K562 (cell line): ENCODE data around the gene SNAP23. TPM values are rescaled to one million over a fixed set of nuclear protein-coding genes. Genes with fewer than 3 reads are reported as not detected.
A peak's percentile ranks its signal among the peaks of the same experiment; 100 is the strongest.

ENCODE experiments used
- CBX8 ChIP-seq: fragments of 200-600 bp; sonication (generic); IDR thresholded peaks from 2 replicates; pipeline ENCODE4 v1.6.1; 2012; ENCODE audit warnings: borderline replicate concordance, mixed run types, low read depth, mild to moderate bottlenecking, moderate library complexity, mixed read lengths, low read length, control low read depth, inconsistent platforms; ENCODE audit not compliant: poor library complexity, severe bottlenecking; ENCODE audit errors: extremely low read depth
- E2F4 ChIP-seq: sonication (generic); formaldehyde crosslinking; IDR thresholded peaks from 2 replicates; pipeline ENCODE4 v1.8.0; 2022; ENCODE audit warnings: mild to moderate bottlenecking, low read depth, missing genetic modification reagents
- E2F6 ChIP-seq, 2 experiments: IDR thresholded peaks; 2 replicates each; pipeline ENCODE4 v1.6.1; 2011; ENCODE audit warnings: borderline replicate concordance in 1 of 2, control low read depth in 1 of 2, low read depth in 1 of 2, low read length in 1 of 2, mild to moderate bottlenecking in 1 of 2, mixed read lengths in 1 of 2, moderate library complexity in 1 of 2; ENCODE audit not compliant: insufficient read depth in 1 of 2, insufficient read length in 1 of 2, poor library complexity in 1 of 2, severe bottlenecking in 1 of 2; ENCODE audit errors: extremely low read depth in 1 of 2
- ETS1 ChIP-seq: conservative IDR thresholded peaks from 2 replicates; pipeline ENCODE4 v1.6.1; 2011; ENCODE audit warnings: low read depth, mild to moderate bottlenecking, low read length; ENCODE audit not compliant: control insufficient read depth
- FOXP1 ChIP-seq: sonication (generic); formaldehyde crosslinking; IDR thresholded peaks from 2 replicates; pipeline ENCODE4 v1.8.0; 2022; ENCODE audit warnings: mild to moderate bottlenecking, missing genetic modification reagents
- HMGXB4 ChIP-seq: sonication (generic); formaldehyde crosslinking; IDR thresholded peaks from 2 replicates; pipeline ENCODE4 v1.8.1; 2023; ENCODE audit warnings: mild to moderate bottlenecking, missing genetic modification reagents
- MAX ChIP-seq: sonication (generic); formaldehyde crosslinking; IDR thresholded peaks from 2 replicates; pipeline ENCODE4 v1.9.0; 2022; ENCODE audit warnings: mild to moderate bottlenecking, missing genetic modification reagents
- SP2 ChIP-seq: IDR thresholded peaks from 2 replicates; pipeline ENCODE4 v1.6.1; 2011; ENCODE audit warnings: mild to moderate bottlenecking, low read depth, low read length, moderate library complexity; ENCODE audit not compliant: poor library complexity, severe bottlenecking; ENCODE audit errors: extremely low read depth
- SRF ChIP-seq, 2 experiments: fragments of 250-450, 450-650 bp in 1 of 2; sonication (Bioruptor Pico) in 1 of 2; sonication (generic) in 1 of 2; formaldehyde crosslinking; IDR thresholded peaks; 2 replicates each; pipeline versions ENCODE4 v1.5.0 to v1.5.1; 2020 to 2022; ENCODE audit warnings: mild to moderate bottlenecking in 1 of 2, missing genetic modification reagents in 1 of 2
- ZBTB17 ChIP-seq: fragments of 450-650 bp; formaldehyde crosslinking; IDR thresholded peaks from 2 replicates; pipeline ENCODE4 v1.4.0; 2020; ENCODE audit warnings: mild to moderate bottlenecking
- ZMIZ1 ChIP-seq, 2 experiments: fragments of 150-350 bp in 1 of 2; IDR thresholded peaks; 2 replicates each; pipeline ENCODE4 v1.6.1; 2012 to 2016; ENCODE audit warnings: low read depth in 2 of 2, low read length in 2 of 2, mild to moderate bottlenecking in 1 of 2, moderate library complexity in 1 of 2
- ZNF324 ChIP-seq: fragments of 250-450 bp; sonication (Bioruptor Pico); IDR thresholded peaks from 2 replicates; pipeline ENCODE4 v1.4.0; 2020; ENCODE audit warnings: mild to moderate bottlenecking
- polyA plus RNA-seq, 8 experiments: library from polyadenylated mRNA; depleted of rRNA in 4 of 8; stranded (reverse) in 5 of 8; unstranded in 3 of 8; fragments of >200 nt; fragmentation: Nextera tagmentation in 2 of 8; fragmentation: Illumina TruSeq in 1 of 8; extraction: Ambion mirVana in 2 of 8; extraction: Trizol in 1 of 8; gene quantifications; 2 replicates each; pipeline versions ENCODE4 v1.2.1 to v1.2.3, GENCODE V29; 2011 to 2014; ENCODE audit warnings: inconsistent platforms in 1 of 8, missing spikeins in 1 of 8
- total RNA-seq, 7 experiments: library from RNA; depleted of rRNA in 6 of 7; stranded (reverse); fragments of >200 nt in 6 of 7; fragmentation: Illumina TruSeq in 2 of 7; extraction: Trizol in 2 of 7; gene quantifications; 2 replicates each; pipeline versions ENCODE4 v1.2.1 to v1.2.3, GENCODE V29; 2011 to 2021; ENCODE audit warnings: low replicate concordance in 1 of 7

The SNAP23 gene
- total and polyA plus RNA-seq, 9 of the 15 experiments (the other 6 are each of a cell fraction or from before 2014, with no cell fraction given), result 78.9 to 168 (median 117) TPM

GRCh38 chr15:42548249-42549031, 53.0 kb downstream of the SNAP23 start, which contains the start of the genes HAUS2 and LRRC57 (continued):
- TF ChIP-seq HMGXB4 (CRISPR knock-in tag) (peak; percentile 56; the same call in 1 of the 2 replicates), CBX8 (no peak), ETS1 (peak; percentile 62; the same call in 1 of the 2 replicates), FOXP1 (CRISPR knock-in tag) (0 out of 2 replicates have a peak, but pooled peaks have one; percentile 19), SP2 (no peak), SRF (CRISPR knock-in tag; IDR thresholded peaks at IDR 0.05) (0 out of 4 replicates have a peak, but pooled peaks of 1 of the 2 experiments have one; percentile 8), MAX (CRISPR knock-in tag) (peak; percentile 66), ZNF324 (CRISPR knock-in tag) (no peak), E2F4 (CRISPR knock-in tag) (peak; percentile 84), ZBTB17 (CRISPR knock-in tag) (no peak), E2F6 (IDR thresholded peaks at IDR 0.05; ENCODE audit: borderline replicate concordance in 1 of 2, extremely low read depth in 1 of 2, insufficient read depth in 1 of 2, insufficient read length in 1 of 2, low read depth in 1 of 2, low read length in 1 of 2, poor library complexity in 1 of 2, severe bottlenecking in 1 of 2) (peak; percentile 80 to 83), ZMIZ1 (IDR thresholded peaks at IDR 0.05; ENCODE audit: low read depth in 2 of 2, low read length in 2 of 2) (0 out of 4 replicates have a peak, but pooled peaks of 1 of the 2 experiments have one; percentile 9)
